K562 (cell line): ENCODE measurements around the gene KAT7. TPM values are rescaled to one million over a fixed set of nuclear protein-coding genes. Genes with fewer than 3 reads are reported as not detected.

ENCODE experiments used
- BHLHE40 ChIP-seq: IDR thresholded peaks from 2 replicates; pipeline ENCODE4 v1.6.1; 2011; ENCODE audit warnings: low read length, improper control_type of control experiment
- CBX1 ChIP-seq: sonication (generic); IDR thresholded peaks from 2 replicates; pipeline ENCODE4 v1.6.1; 2016; ENCODE audit warnings: antibody characterized with exemption, low read depth, mild to moderate bottlenecking
- EZH2 ChIP-seq: IDR thresholded peaks from 2 replicates; pipeline ENCODE4 v1.6.1; 2012; ENCODE audit warnings: low read depth, mild to moderate bottlenecking, inconsistent platforms, low read length, borderline replicate concordance
- POLR2AphosphoS5 ChIP-seq: IDR thresholded peaks from 2 replicates; pipeline ENCODE4 v1.6.1; 2011; ENCODE audit warnings: mild to moderate bottlenecking, low read depth, low read length, moderate library complexity; ENCODE audit not compliant: control insufficient read depth, insufficient read depth
- polyA plus RNA-seq, 8 experiments: library from polyadenylated mRNA; depleted of rRNA in 4 of 8; stranded (reverse) in 5 of 8; unstranded in 3 of 8; fragments of >200 nt; fragmentation: Nextera tagmentation in 2 of 8; fragmentation: Illumina TruSeq in 1 of 8; extraction: Ambion mirVana in 2 of 8; extraction: Trizol in 1 of 8; gene quantifications; 2 replicates each; pipeline versions ENCODE4 v1.2.1 to v1.2.3, GENCODE V29; 2011 to 2014; ENCODE audit warnings: inconsistent platforms in 1 of 8, missing spikeins in 1 of 8
- total RNA-seq, 7 experiments: library from RNA; depleted of rRNA in 6 of 7; stranded (reverse); fragments of >200 nt in 6 of 7; fragmentation: Illumina TruSeq in 2 of 7; extraction: Trizol in 2 of 7; gene quantifications; 2 replicates each; pipeline versions ENCODE4 v1.2.1 to v1.2.3, GENCODE V29; 2011 to 2021; ENCODE audit warnings: low replicate concordance in 1 of 7
- TF ChIP-seq, protein P1 (sequence below): fragments of 250-450 bp; sonication (Bioruptor Pico); IDR thresholded peaks from 2 replicates; pipeline ENCODE4 v1.5.0; 2021
- TF ChIP-seq, protein P2 (sequence below): fragments of 450-650 bp; IDR thresholded peaks from 2 replicates; pipeline ENCODE4 v1.6.1; 2016; ENCODE audit warnings: mild to moderate bottlenecking
- TF ChIP-seq, protein P3 (sequence below), 2 experiments: IDR thresholded peaks; 2 replicates each; pipeline ENCODE4 v1.6.1; 2011; ENCODE audit warnings: borderline replicate concordance in 1 of 2, control low read depth in 1 of 2, low read depth in 1 of 2, low read length in 1 of 2, mild to moderate bottlenecking in 1 of 2, mixed read lengths in 1 of 2, moderate library complexity in 1 of 2; ENCODE audit not compliant: insufficient read depth in 1 of 2, insufficient read length in 1 of 2, poor library complexity in 1 of 2, severe bottlenecking in 1 of 2; ENCODE audit errors: extremely low read depth in 1 of 2

KAT7 gene
- total and polyA plus RNA-seq, 9 of the 15 experiments (the other 6 are each of a cell fraction or from before 2014, with no cell fraction given), result 10.8 to 57.3 (median 34.8) TPM

- TF ChIP-seq, protein P1, sequence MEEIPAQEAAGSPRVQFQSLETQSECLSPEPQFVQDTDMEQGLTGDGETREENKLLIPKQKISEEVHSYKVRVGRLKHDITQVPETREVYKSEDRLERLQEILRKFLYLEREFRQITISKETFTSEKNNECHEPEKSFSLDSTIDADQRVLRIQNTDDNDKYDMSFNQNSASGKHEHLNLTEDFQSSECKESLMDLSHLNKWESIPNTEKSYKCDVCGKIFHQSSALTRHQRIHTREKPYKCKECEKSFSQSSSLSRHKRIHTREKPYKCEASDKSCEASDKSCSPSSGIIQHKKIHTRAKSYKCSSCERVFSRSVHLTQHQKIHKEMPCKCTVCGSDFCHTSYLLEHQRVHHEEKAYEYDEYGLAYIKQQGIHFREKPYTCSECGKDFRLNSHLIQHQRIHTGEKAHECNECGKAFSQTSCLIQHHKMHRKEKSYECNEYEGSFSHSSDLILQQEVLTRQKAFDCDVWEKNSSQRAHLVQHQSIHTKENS (CRISPR knock-in tag), result peak; percentile 19; the same call in 1 of the 2 replicates
- TF ChIP-seq POLR2AphosphoS5 (peak; percentile 84), EZH2 (no peak), CBX1 (0 out of 2 replicates have a peak, but pooled peaks have one; percentile 21), BHLHE40 (peak; percentile 85)
- TF ChIP-seq, protein P2, sequence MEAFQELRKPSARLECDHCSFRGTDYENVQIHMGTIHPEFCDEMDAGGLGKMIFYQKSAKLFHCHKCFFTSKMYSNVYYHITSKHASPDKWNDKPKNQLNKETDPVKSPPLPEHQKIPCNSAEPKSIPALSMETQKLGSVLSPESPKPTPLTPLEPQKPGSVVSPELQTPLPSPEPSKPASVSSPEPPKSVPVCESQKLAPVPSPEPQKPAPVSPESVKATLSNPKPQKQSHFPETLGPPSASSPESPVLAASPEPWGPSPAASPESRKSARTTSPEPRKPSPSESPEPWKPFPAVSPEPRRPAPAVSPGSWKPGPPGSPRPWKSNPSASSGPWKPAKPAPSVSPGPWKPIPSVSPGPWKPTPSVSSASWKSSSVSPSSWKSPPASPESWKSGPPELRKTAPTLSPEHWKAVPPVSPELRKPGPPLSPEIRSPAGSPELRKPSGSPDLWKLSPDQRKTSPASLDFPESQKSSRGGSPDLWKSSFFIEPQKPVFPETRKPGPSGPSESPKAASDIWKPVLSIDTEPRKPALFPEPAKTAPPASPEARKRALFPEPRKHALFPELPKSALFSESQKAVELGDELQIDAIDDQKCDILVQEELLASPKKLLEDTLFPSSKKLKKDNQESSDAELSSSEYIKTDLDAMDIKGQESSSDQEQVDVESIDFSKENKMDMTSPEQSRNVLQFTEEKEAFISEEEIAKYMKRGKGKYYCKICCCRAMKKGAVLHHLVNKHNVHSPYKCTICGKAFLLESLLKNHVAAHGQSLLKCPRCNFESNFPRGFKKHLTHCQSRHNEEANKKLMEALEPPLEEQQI, result peak; percentile 71; the same call in 1 of the 2 replicates
- TF ChIP-seq, protein P3, sequence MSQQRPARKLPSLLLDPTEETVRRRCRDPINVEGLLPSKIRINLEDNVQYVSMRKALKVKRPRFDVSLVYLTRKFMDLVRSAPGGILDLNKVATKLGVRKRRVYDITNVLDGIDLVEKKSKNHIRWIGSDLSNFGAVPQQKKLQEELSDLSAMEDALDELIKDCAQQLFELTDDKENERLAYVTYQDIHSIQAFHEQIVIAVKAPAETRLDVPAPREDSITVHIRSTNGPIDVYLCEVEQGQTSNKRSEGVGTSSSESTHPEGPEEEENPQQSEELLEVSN (IDR thresholded peaks at IDR 0.05; ENCODE audit: borderline replicate concordance in 1 of 2, extremely low read depth in 1 of 2, insufficient read depth in 1 of 2, insufficient read length in 1 of 2, low read depth in 1 of 2, low read length in 1 of 2, poor library complexity in 1 of 2, severe bottlenecking in 1 of 2), result peak; percentile 74 to 77
- TF ChIP-seq, all 486 proteins: peak for 190
Observed at GRCh38 chr17:49788478-49789242, at the start of gene KAT7 (continued).
